ENCODE results near the gene FAAH2. TPM values are rescaled to one million over a fixed set of nuclear protein-coding genes. Genes with fewer than 3 reads are reported as not detected.

FAAH2 gene
- polyA plus RNA-seq, 1 donor (not counting 4 experiments of a cell fraction or from before 2014, with no cell fraction given): 1.7 TPM

DNA sequence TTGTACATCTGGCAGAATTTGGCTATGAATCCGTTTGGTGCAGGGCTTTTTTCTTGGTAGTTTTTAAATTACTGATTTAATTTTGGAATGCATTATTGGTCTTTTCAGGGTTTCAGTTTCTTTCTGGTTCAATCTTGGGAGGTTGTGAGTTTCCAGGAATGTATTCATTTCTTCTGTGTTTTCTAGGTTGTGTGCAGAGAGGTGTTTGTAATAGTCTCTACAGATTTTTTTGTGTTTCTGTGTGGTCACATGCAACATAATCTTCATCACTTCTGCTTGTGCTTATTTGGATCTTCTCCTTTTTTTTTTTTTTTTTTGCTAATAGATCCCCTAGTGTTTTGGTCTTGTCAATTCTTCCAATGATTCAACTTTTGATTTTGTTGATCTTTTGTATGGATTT is 77.6 kb downstream of the FAAH2 start:
- dilution Hi-C loops (cut with MboI; ENCODE audit: extremely low pct_ligation_motif_present, low sequenced_read_pairs): no loop called here
- Histone ChIP-seq H3K4me1 (ENCODE audit: control insufficient read depth, extremely low read depth, insufficient read depth, low read length) (no peaks in the 10 kb centered on the region), H3K4me2 (ENCODE audit: control insufficient read depth, extremely low read depth, insufficient read depth, low read depth, low read length) (no peak overlapping the region), H3K36me3 (ENCODE audit: control insufficient read depth in 2 of 2, extremely low read depth in 1 of 2, insufficient read depth in 2 of 2, low read length in 2 of 2) (no peaks in the 10 kb centered on the region), H3K9me1 (ENCODE audit: control insufficient read depth, extremely low read depth, insufficient read depth, low read length) (no peaks in the 10 kb centered on the region), H3K4me3 (ENCODE audit: control insufficient read depth in 2 of 3, extremely low read depth in 1 of 3, insufficient read depth in 2 of 3, low read depth in 1 of 3, low read length in 3 of 3) (no peak overlapping the region), H4K20me1 (ENCODE audit: control insufficient read depth, extremely low read depth, insufficient read depth, low read length) (no peaks in the 10 kb centered on the region), H3K27me3 (ENCODE audit: control insufficient read depth, extremely low read depth, insufficient read depth, low read length) (no peaks in the 10 kb centered on the region), H3K9me3 (ENCODE audit: control insufficient read depth, low read depth, low read length) (peaks cover 2% of the 10 kb centered on the region), H2AFZ (ENCODE audit: control insufficient read depth, low read length) (no peak overlapping the region), H3K9ac (ENCODE audit: control insufficient read depth, extremely low read depth, insufficient read depth, low read length) (no peak overlapping the region), H3K27ac (ENCODE audit: control insufficient read depth, insufficient read depth, low read length) (no peak overlapping the region), H3K79me2 (ENCODE audit: control insufficient read depth, insufficient read depth, low read length) (no peaks in the 10 kb centered on the region)
- DNase-seq (ENCODE audit: low read depth, low spot score) (no peak), FAIRE-seq (no peak)
- TF ChIP-seq, protein P1, sequence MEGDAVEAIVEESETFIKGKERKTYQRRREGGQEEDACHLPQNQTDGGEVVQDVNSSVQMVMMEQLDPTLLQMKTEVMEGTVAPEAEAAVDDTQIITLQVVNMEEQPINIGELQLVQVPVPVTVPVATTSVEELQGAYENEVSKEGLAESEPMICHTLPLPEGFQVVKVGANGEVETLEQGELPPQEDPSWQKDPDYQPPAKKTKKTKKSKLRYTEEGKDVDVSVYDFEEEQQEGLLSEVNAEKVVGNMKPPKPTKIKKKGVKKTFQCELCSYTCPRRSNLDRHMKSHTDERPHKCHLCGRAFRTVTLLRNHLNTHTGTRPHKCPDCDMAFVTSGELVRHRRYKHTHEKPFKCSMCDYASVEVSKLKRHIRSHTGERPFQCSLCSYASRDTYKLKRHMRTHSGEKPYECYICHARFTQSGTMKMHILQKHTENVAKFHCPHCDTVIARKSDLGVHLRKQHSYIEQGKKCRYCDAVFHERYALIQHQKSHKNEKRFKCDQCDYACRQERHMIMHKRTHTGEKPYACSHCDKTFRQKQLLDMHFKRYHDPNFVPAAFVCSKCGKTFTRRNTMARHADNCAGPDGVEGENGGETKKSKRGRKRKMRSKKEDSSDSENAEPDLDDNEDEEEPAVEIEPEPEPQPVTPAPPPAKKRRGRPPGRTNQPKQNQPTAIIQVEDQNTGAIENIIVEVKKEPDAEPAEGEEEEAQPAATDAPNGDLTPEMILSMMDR (optimal IDR thresholded peaks at IDR 0.05 in 1 of 3, IDR thresholded peaks at IDR 0.05 in 1 of 3, conservative IDR thresholded peaks at IDR 0.05 in 1 of 3; ENCODE audit: extremely low read depth in 1 of 3, insufficient read depth in 2 of 3, low read length in 3 of 3): no peak
- no peak for TF ChIP-seq EZH2 (IDR thresholded peaks at IDR 0.05; ENCODE audit: low read length)

DNA sequence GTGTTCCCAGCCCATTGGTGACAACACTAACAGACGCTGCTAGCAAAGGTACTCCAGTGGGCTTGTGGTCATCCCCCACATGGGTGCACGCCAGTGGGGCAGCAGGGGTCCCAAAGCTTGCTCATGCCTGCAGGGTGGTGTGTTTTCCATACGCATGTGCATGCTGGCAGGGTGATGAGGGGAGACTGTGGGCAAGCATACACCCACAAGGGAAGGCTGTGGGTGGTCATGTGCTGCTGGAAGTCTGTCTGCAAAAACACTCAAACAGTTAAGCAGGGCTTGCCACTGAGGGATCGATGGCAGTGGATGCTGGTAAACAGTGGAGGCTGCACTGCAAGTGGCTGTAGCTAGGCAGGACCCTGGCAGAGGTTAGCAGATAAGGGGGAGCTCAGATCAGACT is 79.9 kb downstream of the FAAH2 start:
- no peak for DNase-seq (ENCODE audit: low read depth, low spot score)
- no peak for TF ChIP-seq EZH2 (IDR thresholded peaks at IDR 0.05; ENCODE audit: low read length)
- TF ChIP-seq, protein P1 (optimal IDR thresholded peaks at IDR 0.05 in 1 of 3, IDR thresholded peaks at IDR 0.05 in 1 of 3, conservative IDR thresholded peaks at IDR 0.05 in 1 of 3; ENCODE audit: extremely low read depth in 1 of 3, insufficient read depth in 2 of 3, low read length in 3 of 3): no peak

More for the DNA sequence above, 79.9 kb downstream of the FAAH2 start:
- Histone ChIP-seq H4K20me1 (ENCODE audit: control insufficient read depth, extremely low read depth, insufficient read depth, low read length) (no peaks in the 10 kb centered on the region), H3K27ac (ENCODE audit: control insufficient read depth, insufficient read depth, low read length) (no peak overlapping the region), H3K9me3 (ENCODE audit: control insufficient read depth, low read depth, low read length) (peaks cover 2% of the 10 kb centered on the region), H3K36me3 (ENCODE audit: control insufficient read depth in 2 of 2, extremely low read depth in 1 of 2, insufficient read depth in 2 of 2, low read length in 2 of 2) (no peaks in the 10 kb centered on the region), H3K9me1 (ENCODE audit: control insufficient read depth, extremely low read depth, insufficient read depth, low read length) (no peaks in the 10 kb centered on the region), H3K4me3 (ENCODE audit: control insufficient read depth in 2 of 3, extremely low read depth in 1 of 3, insufficient read depth in 2 of 3, low read depth in 1 of 3, low read length in 3 of 3) (no peak overlapping the region), H3K79me2 (ENCODE audit: control insufficient read depth, insufficient read depth, low read length) (no peaks in the 10 kb centered on the region), H2AFZ (ENCODE audit: control insufficient read depth, low read length) (no peak overlapping the region), H3K4me2 (ENCODE audit: control insufficient read depth, extremely low read depth, insufficient read depth, low read depth, low read length) (no peak overlapping the region), H3K4me1 (ENCODE audit: control insufficient read depth, extremely low read depth, insufficient read depth, low read length) (no peaks in the 10 kb centered on the region), H3K9ac (ENCODE audit: control insufficient read depth, extremely low read depth, insufficient read depth, low read length) (no peak overlapping the region), H3K27me3 (ENCODE audit: control insufficient read depth, extremely low read depth, insufficient read depth, low read length) (no peaks in the 10 kb centered on the region)
- no peak for FAIRE-seq
- dilution Hi-C loops (cut with MboI; ENCODE audit: extremely low pct_ligation_motif_present, low sequenced_read_pairs): no loop called here
